GM06990 (cell line): ENCODE results near the gene CLECL1.
"Not testable (repeated sequence)": the region's sequence is repeated elsewhere in the genome, so short reads cannot be mapped to it uniquely, and the experiment has no call there.

Experiments used
- DNase-seq: peaks from one replicate; pipeline ENCODE4 v3.0.0-alpha.2; 2011; ENCODE audit not compliant: insufficient read length; ENCODE audit errors: extremely low read depth
- H3K27me3 ChIP-seq: replicated peaks from 2 replicates; pipeline ENCODE4 v1.6.0; 2011; ENCODE audit warnings: low read length; ENCODE audit not compliant: control insufficient read depth, insufficient read depth
- H3K36me3 ChIP-seq: 2 replicates; pipeline ENCODE4 v1.5.1; 2011; ENCODE audit warnings: low read length; ENCODE audit not compliant: control insufficient read depth, insufficient read depth
- H3K4me3 ChIP-seq: replicated peaks from 2 replicates; pipeline ENCODE4 v1.5.1; 2011; ENCODE audit warnings: low read depth, mild to moderate bottlenecking, control low read depth, low read length
- CTCF ChIP-seq: IDR thresholded peaks from 2 replicates; pipeline ENCODE4 v1.5.1; 2011; ENCODE audit warnings: low read length, control low read depth, mild to moderate bottlenecking, inconsistent platforms; ENCODE audit not compliant: insufficient read depth, poor library complexity, severe bottlenecking

CLECL1 gene

GRCh38 chr12:9697619-9698018, 35.3 kb downstream of the CLECL1 start:
- no peak for DNase-seq
- peaks cover 2% of the 10 kb centered on the region; the same call in 1 of the 2 replicates for H3K36me3 ChIP-seq
- no peaks in the 10 kb centered on the region for H3K27me3 ChIP-seq
- no peak for TF ChIP-seq CTCF
- H3K4me3 ChIP-seq, result no peak overlapping the region

GRCh38 chr12:9695661-9696060, 37.2 kb downstream of the CLECL1 start:
- not testable (repeated sequence) for DNase-seq, H3K27me3 ChIP-seq, H3K36me3 ChIP-seq, H3K4me3 ChIP-seq

- H3K27me3 ChIP-seq, H3K4me3 ChIP-seq, H3K36me3 ChIP-seq, DNase-seq: not testable (repeated sequence)
These were observed 37.7 kb downstream of the CLECL1 start for GRCh38 chr12:9695150-9695549.

DNA sequence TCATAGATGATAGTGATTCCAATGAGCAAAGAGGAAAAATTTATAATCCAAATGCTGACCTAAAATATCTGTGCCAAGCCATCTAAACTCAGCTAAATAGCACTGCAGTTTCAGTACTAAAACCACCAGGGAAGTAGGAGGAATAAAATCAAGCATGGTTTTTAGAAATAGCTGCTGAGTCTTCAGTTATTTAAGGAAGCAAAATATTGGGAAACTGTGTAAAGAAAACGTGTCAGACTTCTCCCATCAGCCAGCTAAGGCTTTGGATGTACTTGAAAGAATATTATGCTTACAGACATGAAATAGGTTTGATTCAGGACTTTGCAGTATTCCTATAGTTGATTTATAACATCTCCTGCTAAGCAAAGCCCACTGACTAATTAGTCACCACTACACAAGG, 38.7 kb downstream of the CLECL1 start:
- peaks cover 2% of the 10 kb centered on the region; the same call in 1 of the 2 replicates for H3K36me3 ChIP-seq

GRCh38 chr12:9692909-9693308, 40.0 kb downstream of the CLECL1 start:
- no peak for TF ChIP-seq CTCF
- Histone ChIP-seq H3K27me3 (no peaks in the 10 kb centered on the region), H3K36me3 (peaks cover 2% of the 10 kb centered on the region), H3K4me3 (no peak overlapping the region)
- no peak for DNase-seq

More for the DNA sequence above, 38.7 kb downstream of the CLECL1 start:
- no peak for TF ChIP-seq CTCF
- Histone ChIP-seq H3K4me3 (no peak overlapping the region), H3K27me3 (no peaks in the 10 kb centered on the region)
- DNase-seq, result no peak

DNA sequence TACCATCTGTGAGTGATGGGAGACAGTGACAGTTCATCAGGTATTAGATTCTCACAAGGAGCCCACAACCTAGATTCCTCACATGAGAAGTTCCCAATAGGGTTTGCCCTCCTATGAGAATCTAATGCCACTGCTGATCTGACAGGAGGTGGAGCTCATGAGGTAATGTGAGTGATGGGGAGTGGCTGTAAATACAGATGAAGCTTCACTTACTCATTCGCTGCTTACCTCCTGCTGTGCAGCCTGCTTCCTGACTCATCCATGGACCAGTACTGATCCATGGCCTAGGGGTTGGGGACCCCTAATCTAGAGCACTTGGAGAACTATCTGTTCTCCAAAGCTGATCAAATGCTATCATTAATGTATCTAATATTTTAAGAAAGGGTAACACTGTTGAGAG, 45.7 kb downstream of the CLECL1 start:
- Histone ChIP-seq H3K4me3 (no peak overlapping the region), H3K27me3 (no peaks in the 10 kb centered on the region), H3K36me3 (peaks cover 6% of the 10 kb centered on the region)
- no peak for DNase-seq
- no peak for TF ChIP-seq CTCF

GRCh38 chr12:9685915-9686314, 47.0 kb downstream of the CLECL1 start:
- Histone ChIP-seq H3K4me3 (no peak overlapping the region), H3K36me3 (peaks cover 7% of the 10 kb centered on the region), H3K27me3 (no peaks in the 10 kb centered on the region)
- TF ChIP-seq CTCF, result no peak
- DNase-seq, result no peak

GRCh38 chr12:9685366-9685765, 47.5 kb downstream of the CLECL1 start:
- DNase-seq, result not testable (repeated sequence)

GRCh38 chr12:9682949-9683348, 49.9 kb downstream of the CLECL1 start:
- H3K36me3 ChIP-seq, DNase-seq, H3K27me3 ChIP-seq, H3K4me3 ChIP-seq: not testable (repeated sequence)

More at GRCh38 chr12:9685366-9685765, 47.5 kb downstream of the CLECL1 start:
- H3K36me3 ChIP-seq, H3K4me3 ChIP-seq, H3K27me3 ChIP-seq: not testable (repeated sequence)

DNA sequence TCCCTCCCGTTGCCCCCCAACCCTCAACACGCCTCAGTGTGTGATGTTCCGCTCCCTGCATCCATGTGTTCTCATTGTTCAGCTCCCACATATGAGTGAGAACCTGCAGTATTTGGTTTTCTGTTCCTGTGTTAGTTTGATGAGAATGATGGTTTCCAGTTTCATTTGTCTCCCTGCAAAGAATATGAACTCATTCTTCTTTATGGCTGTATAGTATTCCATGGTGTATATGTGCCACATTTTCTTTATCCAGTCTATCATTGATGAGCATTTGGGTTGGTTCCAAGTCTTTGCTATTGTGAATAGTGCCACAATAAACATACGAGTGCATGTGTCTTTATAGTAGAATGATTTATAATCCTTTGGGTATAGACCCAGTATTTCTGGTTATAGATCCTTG, 50.4 kb downstream of the CLECL1 start:
- DNase-seq, H3K4me3 ChIP-seq, H3K27me3 ChIP-seq, H3K36me3 ChIP-seq: not testable (repeated sequence)
